ENCODE data around the gene HAP1. TPM values are rescaled to one million over a fixed set of nuclear protein-coding genes. Genes with fewer than 3 reads are reported as not detected.

The HAP1 gene
- total and polyA plus RNA-seq, 8 donors: 0.31 to 0.85 (median 0.49) TPM; not detected in 4

DNA sequence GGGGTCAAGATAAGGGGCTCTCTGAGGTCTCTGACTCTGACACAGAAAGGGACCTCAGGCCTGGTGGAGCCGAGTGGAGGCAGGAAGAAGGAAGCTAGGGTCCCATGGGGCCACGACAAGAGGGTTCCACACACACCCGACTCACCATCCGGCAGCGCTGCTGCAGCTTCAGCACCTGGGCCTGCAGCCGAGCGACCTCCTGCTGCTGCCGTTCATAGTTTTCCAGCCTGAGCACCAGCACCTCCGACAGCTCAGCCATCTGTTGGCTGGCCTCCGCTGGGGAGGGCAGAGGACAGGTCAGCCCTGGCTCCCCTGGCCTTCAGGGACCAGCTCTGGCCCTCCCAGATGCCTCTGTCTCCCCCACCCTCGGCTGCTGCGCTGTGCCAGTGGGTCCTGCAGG, 6.4 kb downstream of the HAP1 start:
- Histone ChIP-seq H3K27me3 (peaks cover 0 to 47% (median 12%) of the 10 kb centered on the region in 3 donors), H3K36me3 (no peaks in the 10 kb centered on the region), H3K4me3 (no peak overlapping the region), H3K4me1 (no peaks in the 10 kb centered on the region), H3K9me3 (no peaks in the 10 kb centered on the region), H3K27ac (no peak overlapping the region)
- DNase-seq: no peak
- intact Hi-C loops (cut with DNase I; ENCODE audit: low total_unique reads): no loop called here
- 66 to 75% (median 72%) methylated on average over 12 of the region's 12 CpGs for WGBS, 5 donors
- no peak for TF ChIP-seq EP300 (IDR thresholded peaks at IDR 0.05)
- no peak for TF ChIP-seq POLR2AphosphoS5 (IDR thresholded peaks at IDR 0.05)
- no peak for TF ChIP-seq POLR2A (IDR thresholded peaks at IDR 0.05)
- TF ChIP-seq, protein P1, sequence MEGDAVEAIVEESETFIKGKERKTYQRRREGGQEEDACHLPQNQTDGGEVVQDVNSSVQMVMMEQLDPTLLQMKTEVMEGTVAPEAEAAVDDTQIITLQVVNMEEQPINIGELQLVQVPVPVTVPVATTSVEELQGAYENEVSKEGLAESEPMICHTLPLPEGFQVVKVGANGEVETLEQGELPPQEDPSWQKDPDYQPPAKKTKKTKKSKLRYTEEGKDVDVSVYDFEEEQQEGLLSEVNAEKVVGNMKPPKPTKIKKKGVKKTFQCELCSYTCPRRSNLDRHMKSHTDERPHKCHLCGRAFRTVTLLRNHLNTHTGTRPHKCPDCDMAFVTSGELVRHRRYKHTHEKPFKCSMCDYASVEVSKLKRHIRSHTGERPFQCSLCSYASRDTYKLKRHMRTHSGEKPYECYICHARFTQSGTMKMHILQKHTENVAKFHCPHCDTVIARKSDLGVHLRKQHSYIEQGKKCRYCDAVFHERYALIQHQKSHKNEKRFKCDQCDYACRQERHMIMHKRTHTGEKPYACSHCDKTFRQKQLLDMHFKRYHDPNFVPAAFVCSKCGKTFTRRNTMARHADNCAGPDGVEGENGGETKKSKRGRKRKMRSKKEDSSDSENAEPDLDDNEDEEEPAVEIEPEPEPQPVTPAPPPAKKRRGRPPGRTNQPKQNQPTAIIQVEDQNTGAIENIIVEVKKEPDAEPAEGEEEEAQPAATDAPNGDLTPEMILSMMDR (IDR thresholded peaks at IDR 0.05): no peak

DNA sequence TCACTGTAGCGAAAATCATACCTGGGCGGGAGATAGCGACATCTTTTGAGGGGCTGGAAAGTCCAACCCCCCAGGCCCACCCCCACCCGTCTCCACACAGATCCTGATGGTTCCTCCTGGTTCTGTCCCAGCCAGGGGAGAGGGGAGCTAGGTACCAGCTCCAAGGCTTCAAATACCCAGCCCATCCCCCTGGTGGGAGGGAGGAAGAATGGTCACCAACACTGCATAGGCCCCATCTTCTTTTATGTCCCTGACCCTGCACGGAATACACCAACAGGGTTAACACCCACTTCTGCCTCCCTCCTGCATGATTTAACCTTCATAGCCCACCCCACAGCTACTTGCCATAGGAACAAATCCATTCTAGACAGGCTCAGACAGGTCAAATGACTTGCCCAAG, 9.3 kb downstream of the HAP1 start:
- no peak overlapping the region for H3K27ac ChIP-seq
- H3K9me3 ChIP-seq: no peaks in the 10 kb centered on the region
- H3K27me3 ChIP-seq: peaks cover 0 to 23% (median 0%) of the 10 kb centered on the region in 3 donors
- no peak for DNase-seq
- H3K36me3 ChIP-seq: no peaks in the 10 kb centered on the region
- TF ChIP-seq EP300 (IDR thresholded peaks at IDR 0.05) (no peak), POLR2AphosphoS5 (IDR thresholded peaks at IDR 0.05) (no peak), POLR2A (IDR thresholded peaks at IDR 0.05) (no peak)
- TF ChIP-seq, protein P1 (IDR thresholded peaks at IDR 0.05): no peak
- intact Hi-C loops (cut with DNase I; ENCODE audit: low total_unique reads): no loop called here
- H3K4me1 ChIP-seq: no peaks in the 10 kb centered on the region
- no peak overlapping the region for H3K4me3 ChIP-seq
- WGBS, 5 donors: 79 to 93% (median 88%) methylated on average over 4 to 5 of the region's 5 CpGs

DNA sequence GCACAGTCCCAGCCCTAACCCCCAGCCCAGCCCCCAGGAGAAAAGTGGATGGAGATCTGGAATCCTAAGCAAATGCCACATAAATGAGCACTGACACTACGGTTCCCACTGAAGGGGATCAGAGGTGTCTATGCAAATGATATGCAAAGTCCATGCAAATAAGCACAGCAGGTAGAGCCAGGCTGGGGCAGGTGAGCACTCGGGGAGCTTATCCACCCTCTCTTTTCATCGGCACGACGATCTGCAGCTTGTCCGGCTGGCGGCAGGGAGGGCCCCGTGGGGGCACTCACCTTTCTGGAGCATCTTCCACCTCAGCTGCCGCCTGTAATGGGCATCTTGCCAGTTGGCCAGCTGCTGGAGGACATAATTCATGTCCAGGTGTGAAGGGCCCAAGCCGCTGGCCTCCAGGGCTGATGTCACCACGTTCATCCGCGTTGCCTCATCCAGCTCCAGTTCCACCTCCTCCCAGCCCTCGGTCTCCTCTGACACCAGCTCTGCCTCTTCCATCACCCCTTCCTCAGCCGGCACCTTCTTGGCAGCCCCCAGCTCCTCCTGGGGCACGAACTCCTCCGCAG, 9.9 kb downstream of the HAP1 start:
- Histone ChIP-seq H3K27ac (no peak overlapping the region), H3K9me3 (no peaks in the 10 kb centered on the region), H3K36me3 (no peaks in the 10 kb centered on the region), H3K4me3 (no peak overlapping the region), H3K4me1 (no peaks in the 10 kb centered on the region), H3K27me3 (peaks cover 0 to 21% (median 0%) of the 10 kb centered on the region in 3 donors)
- intact Hi-C loops (cut with DNase I; ENCODE audit: low total_unique reads): no loop called here
- no peak for DNase-seq
- WGBS, 5 donors: 70 to 78% (median 75%) methylated on average over 14 to 17 of the region's 17 CpGs
- TF ChIP-seq, protein P1 (IDR thresholded peaks at IDR 0.05): no peak
- TF ChIP-seq POLR2AphosphoS5 (IDR thresholded peaks at IDR 0.05): no peak
- TF ChIP-seq POLR2A (IDR thresholded peaks at IDR 0.05): no peak
- TF ChIP-seq EP300 (IDR thresholded peaks at IDR 0.05): no peak

DNA sequence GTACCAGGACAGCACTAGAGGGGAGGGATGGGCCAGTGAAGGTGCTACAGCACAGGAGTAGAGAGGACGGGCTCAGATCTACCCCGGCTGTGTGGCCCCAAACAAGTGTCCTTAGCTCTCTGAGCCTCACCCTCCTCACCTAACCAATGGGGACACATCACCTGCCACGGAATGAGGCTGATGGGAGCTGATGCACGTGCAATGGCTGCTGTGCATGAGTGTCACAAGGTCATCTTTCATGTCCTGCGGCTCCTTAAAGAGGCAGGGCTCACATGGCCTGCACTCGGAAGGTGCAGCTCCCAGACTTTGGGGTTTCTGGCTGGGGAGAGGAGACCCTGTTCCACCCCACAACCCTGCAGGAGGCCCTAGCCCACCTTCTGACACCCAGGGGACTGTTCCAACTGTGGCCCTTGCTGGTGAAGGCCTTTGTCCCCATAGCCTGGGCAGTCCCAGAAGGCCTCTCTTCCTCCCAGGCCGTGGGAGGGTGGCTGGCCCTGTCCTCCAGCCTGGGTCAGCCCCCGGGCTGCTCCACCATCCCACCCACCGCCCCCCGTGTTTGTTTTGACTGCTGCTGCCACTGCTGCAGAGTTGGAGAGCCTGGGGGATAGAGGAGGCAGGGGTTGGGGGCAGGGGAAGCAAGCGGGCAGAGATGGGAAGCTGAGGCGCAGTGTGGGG, 10.5 kb downstream of the HAP1 start:
- TF ChIP-seq EP300 (IDR thresholded peaks at IDR 0.05) (no peak), POLR2A (IDR thresholded peaks at IDR 0.05) (no peak), POLR2AphosphoS5 (IDR thresholded peaks at IDR 0.05) (no peak)
- TF ChIP-seq, protein P1 (IDR thresholded peaks at IDR 0.05): no peak
- Histone ChIP-seq H3K9me3 (no peaks in the 10 kb centered on the region), H3K36me3 (no peaks in the 10 kb centered on the region), H3K4me1 (no peaks in the 10 kb centered on the region), H3K4me3 (no peak overlapping the region), H3K27ac (no peak overlapping the region), H3K27me3 (peaks cover 0 to 21% (median 0%) of the 10 kb centered on the region in 3 donors)
- intact Hi-C loops (cut with DNase I; ENCODE audit: low total_unique reads): no loop called here
- DNase-seq: no peak
- 62 to 74% (median 69%) methylated on average over 11 to 12 of the region's 12 CpGs for WGBS, 5 donors

All from stomach (tissue), 9 donors.